SK-N-SH (cell line): ENCODE measurements around the gene PRR15. TPM values are rescaled to one million over a fixed set of nuclear protein-coding genes. Genes with fewer than 3 reads are reported as not detected.

Experiments used
- CTCF ChIA-PET: fragments of 300-600, 350-600 bp; formaldehyde crosslinking; extraction: SDS; loops from one replicate; lab custom pipeline; 2021; lab: Yijun Ruan, JAX
- POLR2A ChIA-PET: fragments of 350-600 bp; sonication (Branson Sonifier 250); formaldehyde crosslinking; extraction: SDS; loops from one replicate; lab custom pipeline; 2020; ENCODE audit warnings: antibody characterized with exemption, inconsistent platforms; lab: Yijun Ruan, JAX
- DNase-seq: peaks from one replicate; pipeline ENCODE4 v3.0.0; 2012
- H2AFZ ChIP-seq: fragments of 200-600 bp; sonication (generic); 2 replicates; pipeline ENCODE4 v1.8.1; 2016; ENCODE audit warnings: antibody characterized with exemption, mild to moderate bottlenecking, low read depth
- H3F3A ChIP-seq: fragments of 200-600 bp; sonication (generic); replicated peaks from 2 replicates; pipeline ENCODE3; 2016; ENCODE audit warnings: antibody characterized with exemption, mild to moderate bottlenecking; ENCODE audit not compliant: insufficient read depth
- H3K27ac ChIP-seq, 2 experiments: fragments of 200-500 bp in 1 of 2; fragments of 200-600 bp in 1 of 2; sonication (Bioruptor generic) in 1 of 2; sonication (generic), shearing (Covaris generic) in 1 of 2; 2 replicates each; pipeline versions ENCODE4 v1.5.1 to v1.6.1; 2014 to 2016; ENCODE audit warnings: low read depth in 2 of 2, inconsistent platforms in 1 of 2, low read length in 1 of 2, mild to moderate bottlenecking in 1 of 2, mixed read lengths in 1 of 2
- H3K27me3 ChIP-seq: fragments of 200-600 bp; sonication (generic), shearing (Covaris generic); 2 replicates; pipeline ENCODE4 v1.6.1; 2016; ENCODE audit warnings: mixed run types; ENCODE audit not compliant: insufficient read depth
- H3K36me3 ChIP-seq, 2 experiments: fragments of 200-500 bp in 1 of 2; fragments of 200-600 bp in 1 of 2; sonication (Bioruptor generic) in 1 of 2; sonication (generic) in 1 of 2; replicated peaks in 1 of 2; 2 replicates each; pipeline versions ENCODE3 to v1.5.1; 2014 to 2016; ENCODE audit warnings: low read length in 1 of 2, mild to moderate bottlenecking in 1 of 2; ENCODE audit not compliant: insufficient read depth in 2 of 2, control insufficient read depth in 1 of 2
- H3K4me1 ChIP-seq, 2 experiments: fragments of 200-500 bp in 1 of 2; fragments of 200-600 bp in 1 of 2; sonication (Bioruptor generic) in 1 of 2; sonication (generic), shearing (Covaris generic) in 1 of 2; 2 replicates each; pipeline versions ENCODE4 v1.5.1 to v1.6.1; 2014 to 2016; ENCODE audit warnings: low read depth in 1 of 2, low read length in 1 of 2, mixed run types in 1 of 2; ENCODE audit not compliant: insufficient read depth in 2 of 2, control insufficient read depth in 1 of 2
- H3K4me2 ChIP-seq: fragments of 200-600 bp; sonication (generic), shearing (Covaris generic); 2 replicates; pipeline ENCODE4 v1.6.1; 2017; ENCODE audit warnings: mixed run types
- H3K4me3 ChIP-seq, 2 experiments: fragments of 200-500 bp in 1 of 2; fragments of 200-600 bp in 1 of 2; sonication (Bioruptor generic) in 1 of 2; sonication (generic), shearing (Covaris generic) in 1 of 2; 2 replicates each; pipeline versions ENCODE4 v1.5.1 to v1.8.1; 2014 to 2016; ENCODE audit warnings: low read depth in 2 of 2, inconsistent platforms in 1 of 2, low read length in 1 of 2, mild to moderate bottlenecking in 1 of 2, mixed read lengths in 1 of 2, moderate library complexity in 1 of 2
- H3K79me2 ChIP-seq: fragments of 200-600 bp; sonication (generic); 2 replicates; pipeline ENCODE4 v1.8.1; 2017; ENCODE audit warnings: mild to moderate bottlenecking; ENCODE audit not compliant: insufficient read depth
- H3K9ac ChIP-seq: fragments of 200-600 bp; sonication (generic); 2 replicates; pipeline ENCODE4 v1.6.1; 2017; ENCODE audit warnings: mixed run types
- H3K9me2 ChIP-seq: fragments of 200-600 bp; sonication (generic); 2 replicates; pipeline ENCODE4 v1.6.1; 2017; ENCODE audit warnings: mixed run types
- H3K9me3 ChIP-seq: fragments of 200-600 bp; sonication (generic); 2 replicates; pipeline ENCODE4 v1.6.1; 2017; ENCODE audit warnings: mixed run types, mild to moderate bottlenecking, moderate library complexity
- H4K20me1 ChIP-seq: fragments of 200-600 bp; sonication (generic); 2 replicates; pipeline ENCODE4 v1.6.1; 2017; ENCODE audit warnings: mild to moderate bottlenecking, mixed run types; ENCODE audit not compliant: insufficient read depth
- CHD2 ChIP-seq: fragments of 150-350 bp; IDR thresholded peaks from 2 replicates; pipeline ENCODE4 v1.6.1; 2018; ENCODE audit warnings: low read length; ENCODE audit not compliant: partially characterized antibody
- EP300 ChIP-seq, 2 experiments: IDR thresholded peaks; 2 replicates each; pipeline versions ENCODE4 v1.4.0 to v1.6.1; 2012; ENCODE audit warnings: borderline replicate concordance in 1 of 2, low read depth in 1 of 2, low read length in 1 of 2
- FOXJ3 ChIP-seq: sonication (generic); formaldehyde crosslinking; IDR thresholded peaks from 2 replicates; pipeline ENCODE4 v1.5.1; 2020; ENCODE audit warnings: mild to moderate bottlenecking, missing genetic modification reagents
- GATA2 ChIP-seq: sonication (generic); formaldehyde crosslinking; IDR thresholded peaks from 2 replicates; pipeline ENCODE4 v1.5.0; 2020; ENCODE audit warnings: mild to moderate bottlenecking, missing genetic modification reagents
- MEF2A ChIP-seq: IDR thresholded peaks from 2 replicates; pipeline ENCODE4 v1.4.0; 2012; ENCODE audit warnings: low read depth, borderline replicate concordance
- MXI1 ChIP-seq: IDR thresholded peaks from 2 replicates; pipeline ENCODE4 v1.6.1; 2012; ENCODE audit warnings: mild to moderate bottlenecking, low read depth, low read length, improper control_type of control experiment
- NFIC ChIP-seq: IDR thresholded peaks from 2 replicates; pipeline ENCODE4 v1.4.0; 2012; ENCODE audit warnings: borderline replicate concordance
- POLR2AphosphoS5 ChIP-seq: IDR thresholded peaks from 2 replicates; pipeline ENCODE4 v1.6.1; 2012; ENCODE audit warnings: low read depth, low read length
- RAD21 ChIP-seq: IDR thresholded peaks from 2 replicates; pipeline ENCODE4 v1.6.1; 2012; ENCODE audit warnings: mild to moderate bottlenecking, low read length
- RCOR1 ChIP-seq: fragments of 150-350 bp; IDR thresholded peaks from 2 replicates; pipeline ENCODE4 v1.6.1; 2017; ENCODE audit warnings: antibody characterized with exemption, low read length
- RXRA ChIP-seq: IDR thresholded peaks from 2 replicates; pipeline ENCODE4 v1.4.0; 2012; ENCODE audit warnings: low read depth, mild to moderate bottlenecking, borderline replicate concordance
- SMC3 ChIP-seq: IDR thresholded peaks from 2 replicates; pipeline ENCODE4 v1.6.1; 2012; ENCODE audit warnings: low read depth, low read length, improper control_type of control experiment
- TAF1 ChIP-seq: IDR thresholded peaks from 2 replicates; pipeline ENCODE4 v1.6.1; 2012; ENCODE audit warnings: low read depth, mild to moderate bottlenecking, low read length, moderate library complexity, borderline replicate concordance
- TCF12 ChIP-seq: IDR thresholded peaks from 2 replicates; pipeline ENCODE4 v1.4.0; 2012
- YY1 ChIP-seq: IDR thresholded peaks from 2 replicates; pipeline ENCODE4 v1.4.0; 2012; ENCODE audit warnings: low read depth, mild to moderate bottlenecking
- WGBS: methylation state at CpG from one replicate; pipeline ENCODE4 v1.1.6; 2017; ENCODE audit warnings: low lambda C conversion rate; 5-methylcytosine and 5-hydroxymethylcytosine counted together
- polyA plus RNA-seq, 3 experiments: library from polyadenylated mRNA; depleted of rRNA; stranded (reverse); fragments of >200 nt; gene quantifications; 2 replicates each; pipeline ENCODE4 v1.2.3, GENCODE V29; 2012
- TF ChIP-seq, protein P1 (sequence below): IDR thresholded peaks from 2 replicates; pipeline ENCODE4 v1.4.0; 2012; ENCODE audit warnings: low read depth, borderline replicate concordance
- TF ChIP-seq, protein P2 (sequence below): fragments of 200-600 bp; sonication (generic); IDR thresholded peaks from 2 replicates; pipeline ENCODE4 v1.6.1; 2017; ENCODE audit warnings: antibody characterized with exemption, mild to moderate bottlenecking, moderate library complexity
- TF ChIP-seq, protein P3 (sequence below): IDR thresholded peaks from 2 replicates; pipeline ENCODE4 v1.4.0; 2012; ENCODE audit warnings: low read depth, borderline replicate concordance

PRR15 gene
- polyA plus RNA-seq, 1 of the 3 experiments (the other 2 are of a cell fraction) = 0.49 TPM

DNA sequence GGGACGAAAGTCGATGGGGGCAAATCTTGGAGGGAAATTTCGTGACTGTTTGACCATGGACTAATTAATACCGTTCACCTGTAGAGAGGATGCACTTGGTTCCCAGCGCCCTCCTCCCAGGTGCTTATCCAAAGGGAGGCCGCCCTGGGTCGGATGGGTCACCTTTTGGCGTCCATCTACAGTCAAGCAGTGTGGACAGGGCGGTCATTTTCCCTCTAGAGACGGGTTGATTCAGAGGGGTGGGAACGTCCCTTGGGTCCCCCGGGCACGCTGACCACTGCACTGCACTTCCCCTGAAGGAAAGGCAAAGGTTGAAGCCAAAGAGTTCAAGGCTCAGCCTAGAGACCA lies 2.0 kb downstream of the PRR15 start:
- H2AFZ ChIP-seq = peak overlapping the region; percentile 84; the same call in 1 of the 2 replicates
- POLR2A ChIA-PET = no interaction called here
- H3K27me3 ChIP-seq = peaks cover 37% of the 10 kb centered on the region

More for the DNA sequence above, 2.0 kb downstream of the PRR15 start:
- Histone ChIP-seq H4K20me1 (no peaks in the 10 kb centered on the region), H3K27ac (peak overlapping the region in 1 of 2 experiments; percentile 74; a peak in 1 of 4 replicates), H3K9me2 (no peaks in the 10 kb centered on the region), H3K36me3 (no peaks in the 10 kb centered on the region), H3K4me2 (peak overlapping the region; percentile 92), H3K9me3 (no peaks in the 10 kb centered on the region), H3K4me1 (peaks cover 0 to 38% of the 10 kb centered on the region in 2 experiments; a peak in 1 of 4 replicates), H3K9ac (no peak overlapping the region), H3F3A (no peaks in the 10 kb centered on the region)
- DNase-seq = no peak
- no peak for TF ChIP-seq FOXJ3 (CRISPR knock-in tag)
- TF ChIP-seq EP300 (IDR thresholded peaks at IDR 0.05; ENCODE audit: borderline replicate concordance in 1 of 2, low read depth in 1 of 2, low read length in 1 of 2) = no peak
- TF ChIP-seq YY1 = no peak
- TF ChIP-seq TCF12 = no peak
- TF ChIP-seq CHD2 = no peak
- TF ChIP-seq, protein P1, sequence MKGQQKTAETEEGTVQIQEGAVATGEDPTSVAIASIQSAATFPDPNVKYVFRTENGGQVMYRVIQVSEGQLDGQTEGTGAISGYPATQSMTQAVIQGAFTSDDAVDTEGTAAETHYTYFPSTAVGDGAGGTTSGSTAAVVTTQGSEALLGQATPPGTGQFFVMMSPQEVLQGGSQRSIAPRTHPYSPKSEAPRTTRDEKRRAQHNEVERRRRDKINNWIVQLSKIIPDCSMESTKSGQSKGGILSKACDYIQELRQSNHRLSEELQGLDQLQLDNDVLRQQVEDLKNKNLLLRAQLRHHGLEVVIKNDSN = no peak
- TF ChIP-seq MXI1 = no peak
- TF ChIP-seq, protein P2, sequence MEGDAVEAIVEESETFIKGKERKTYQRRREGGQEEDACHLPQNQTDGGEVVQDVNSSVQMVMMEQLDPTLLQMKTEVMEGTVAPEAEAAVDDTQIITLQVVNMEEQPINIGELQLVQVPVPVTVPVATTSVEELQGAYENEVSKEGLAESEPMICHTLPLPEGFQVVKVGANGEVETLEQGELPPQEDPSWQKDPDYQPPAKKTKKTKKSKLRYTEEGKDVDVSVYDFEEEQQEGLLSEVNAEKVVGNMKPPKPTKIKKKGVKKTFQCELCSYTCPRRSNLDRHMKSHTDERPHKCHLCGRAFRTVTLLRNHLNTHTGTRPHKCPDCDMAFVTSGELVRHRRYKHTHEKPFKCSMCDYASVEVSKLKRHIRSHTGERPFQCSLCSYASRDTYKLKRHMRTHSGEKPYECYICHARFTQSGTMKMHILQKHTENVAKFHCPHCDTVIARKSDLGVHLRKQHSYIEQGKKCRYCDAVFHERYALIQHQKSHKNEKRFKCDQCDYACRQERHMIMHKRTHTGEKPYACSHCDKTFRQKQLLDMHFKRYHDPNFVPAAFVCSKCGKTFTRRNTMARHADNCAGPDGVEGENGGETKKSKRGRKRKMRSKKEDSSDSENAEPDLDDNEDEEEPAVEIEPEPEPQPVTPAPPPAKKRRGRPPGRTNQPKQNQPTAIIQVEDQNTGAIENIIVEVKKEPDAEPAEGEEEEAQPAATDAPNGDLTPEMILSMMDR = no peak
- no peak for TF ChIP-seq NFIC
- TF ChIP-seq TAF1 = no peak
- no peak for TF ChIP-seq MEF2A
- no peak for TF ChIP-seq SMC3
- TF ChIP-seq, protein P3, sequence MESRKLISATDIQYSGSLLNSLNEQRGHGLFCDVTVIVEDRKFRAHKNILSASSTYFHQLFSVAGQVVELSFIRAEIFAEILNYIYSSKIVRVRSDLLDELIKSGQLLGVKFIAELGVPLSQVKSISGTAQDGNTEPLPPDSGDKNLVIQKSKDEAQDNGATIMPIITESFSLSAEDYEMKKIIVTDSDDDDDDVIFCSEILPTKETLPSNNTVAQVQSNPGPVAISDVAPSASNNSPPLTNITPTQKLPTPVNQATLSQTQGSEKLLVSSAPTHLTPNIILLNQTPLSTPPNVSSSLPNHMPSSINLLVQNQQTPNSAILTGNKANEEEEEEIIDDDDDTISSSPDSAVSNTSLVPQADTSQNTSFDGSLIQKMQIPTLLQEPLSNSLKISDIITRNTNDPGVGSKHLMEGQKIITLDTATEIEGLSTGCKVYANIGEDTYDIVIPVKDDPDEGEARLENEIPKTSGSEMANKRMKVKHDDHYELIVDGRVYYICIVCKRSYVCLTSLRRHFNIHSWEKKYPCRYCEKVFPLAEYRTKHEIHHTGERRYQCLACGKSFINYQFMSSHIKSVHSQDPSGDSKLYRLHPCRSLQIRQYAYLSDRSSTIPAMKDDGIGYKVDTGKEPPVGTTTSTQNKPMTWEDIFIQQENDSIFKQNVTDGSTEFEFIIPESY = no peak
- no peak for TF ChIP-seq POLR2AphosphoS5
- no peak for TF ChIP-seq RCOR1
- TF ChIP-seq GATA2 (CRISPR knock-in tag) = no peak
- TF ChIP-seq RXRA = no peak
- no peak for TF ChIP-seq RAD21
- TF ChIP-seq, all 33 proteins: peak for 0
- CTCF ChIA-PET = interaction anchor here (0.6 to 2.0 kb wide), 6 partner anchors 13 to 848 kb away, joined by 3 to 4 read pairs (median 3); no protein-coding TSS in a partner anchor
- H3K79me2 ChIP-seq = no peaks in the 10 kb centered on the region
- peak overlapping the region in 1 of 2 experiments; percentile 62; a peak in 2 of 4 replicates for H3K4me3 ChIP-seq
- 41% methylated on average over 7 of the region's 13 CpGs for WGBS
